ENCODE results near the gene WDR6.

The WDR6 gene

GRCh38 chr3:48989796-48990635 is 17.2 kb upstream of the WDR6 start, which contains the start of gene P4HTM:
Gene P4HTM, plus strand, starts transcription at chr3:48990241. Its CDS starts 16 bp downstream, at chr3:48990257.
- Histone ChIP-seq H3K27ac (peak within 1 kb of the TSS; percentile 10 to 95 (median 86)), H3K4me3 (peak within 1 kb of the TSS; percentile 53 to 93 (median 78))

DNA sequence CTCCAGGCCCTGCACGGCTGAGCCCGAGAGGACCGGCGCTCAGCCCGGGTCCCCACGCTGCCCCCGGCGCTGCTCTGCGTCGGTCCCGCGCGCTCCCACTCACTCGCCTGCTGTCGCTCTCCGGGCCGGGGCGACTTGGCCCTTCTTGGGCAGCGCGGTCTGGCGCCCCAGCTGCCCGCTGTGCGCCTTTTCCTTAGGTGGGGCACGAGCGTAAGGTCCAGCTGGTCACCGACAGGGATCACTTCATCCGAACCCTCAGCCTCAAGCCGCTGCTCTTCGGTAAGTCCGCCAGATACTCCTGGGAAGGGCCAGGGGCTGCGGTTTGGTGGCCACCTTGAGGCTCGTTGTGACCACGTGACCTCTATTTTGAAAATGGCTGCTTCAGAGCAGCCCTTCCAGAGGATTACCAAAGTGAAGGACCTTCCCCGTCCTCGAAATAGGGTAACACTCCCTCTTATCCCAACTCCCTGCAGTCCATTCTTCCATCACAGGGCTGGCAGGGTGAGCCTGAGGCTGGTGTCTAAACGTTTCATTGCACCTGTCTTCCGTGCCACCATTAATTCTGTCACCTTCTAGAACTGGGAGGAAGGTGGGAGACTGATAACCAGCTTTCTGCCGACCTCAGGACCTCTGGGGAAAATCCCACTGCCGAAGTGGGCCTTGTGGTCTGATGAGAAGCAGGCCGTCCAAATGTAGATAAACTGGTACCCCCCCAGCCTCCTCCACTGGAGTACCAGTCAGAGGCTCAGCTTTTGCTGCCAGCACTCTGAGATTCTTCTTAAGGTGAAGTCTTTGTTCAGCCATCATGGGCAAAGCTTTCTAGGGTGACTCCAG is 16.3 kb upstream of the WDR6 start:
- H3K4me3 ChIP-seq: peak overlapping the region; percentile 53 to 93 (median 78)
- H3K27ac ChIP-seq: peak overlapping the region in 20 of 21 experiments; percentile 56 to 95 (median 86)

DNA sequence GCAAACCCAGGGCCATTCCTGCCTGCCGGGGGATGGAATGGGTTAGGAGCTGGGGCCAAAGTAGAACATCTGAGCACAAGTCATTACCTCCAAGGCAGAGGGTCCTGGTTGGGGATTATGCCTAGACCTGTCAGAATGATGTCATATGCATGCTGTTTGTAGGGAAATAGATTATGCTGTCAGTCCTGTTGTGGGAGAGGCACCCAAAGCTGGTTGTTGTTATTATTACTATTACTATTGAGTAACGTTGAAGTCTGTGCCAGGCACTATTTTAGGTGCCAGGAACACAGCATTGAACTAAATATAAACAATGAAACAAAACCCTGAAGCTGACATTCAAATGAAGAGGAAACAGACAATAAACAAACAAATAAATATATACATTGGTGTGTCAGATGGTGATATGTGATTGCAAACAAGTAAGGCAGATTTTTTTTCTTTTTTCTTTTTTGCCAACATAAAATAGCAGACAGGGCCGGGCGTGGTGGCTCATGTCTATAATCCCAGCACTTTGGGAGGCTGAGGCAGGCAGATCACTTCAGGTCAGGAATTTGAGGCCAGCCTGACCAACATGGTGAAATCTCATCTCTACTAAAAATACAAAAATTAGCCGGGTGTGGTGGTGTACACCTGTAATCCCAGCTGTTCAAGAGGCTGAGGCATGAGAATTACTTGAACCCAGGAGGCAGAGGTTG is 15.2 kb upstream of the WDR6 start:
- Histone ChIP-seq H3K4me3 (peak overlapping the region in 1 of 7 experiments; percentile 62), H3K27ac (peak overlapping the region in 11 of 21 experiments; percentile 80 to 95 (median 89))

- Histone ChIP-seq H3K27ac (no peak overlapping the region), H3K4me3 (no peak overlapping the region)
Measured at GRCh38 chr3:48993834-48994233, 13.4 kb upstream of the WDR6 start.

GRCh38 chr3:48996640-48997039 is 10.6 kb upstream of the WDR6 start:
- H3K27ac ChIP-seq: no peak overlapping the region
- no peak overlapping the region for H3K4me3 ChIP-seq

DNA sequence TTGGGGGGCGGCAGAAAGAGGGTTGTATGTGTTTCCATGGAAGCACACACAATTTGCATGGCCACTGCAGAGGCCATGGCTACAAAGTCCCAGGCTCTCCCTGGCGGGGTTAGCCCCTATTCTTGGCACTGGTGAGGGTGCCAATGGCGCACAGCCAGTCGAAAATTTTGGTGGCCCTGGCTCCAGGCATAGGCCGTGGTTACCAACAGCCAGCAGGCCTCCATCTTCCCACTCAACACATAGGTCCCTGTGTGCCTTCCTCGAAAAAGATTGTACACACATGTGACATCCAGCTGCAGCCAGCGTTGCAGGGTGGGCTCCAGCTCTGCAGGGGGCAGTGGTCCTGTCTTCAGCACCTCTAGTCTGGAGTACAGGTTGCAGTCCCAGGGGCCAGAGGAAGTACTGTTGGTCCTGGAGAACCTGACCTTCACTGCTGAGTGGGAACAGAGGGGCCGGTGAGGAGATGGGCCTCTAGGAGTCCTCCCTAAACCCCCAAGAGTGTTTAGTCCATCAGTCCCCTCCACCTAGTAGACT is 10.0 kb upstream of the WDR6 start:
- Histone ChIP-seq H3K4me3 (no peak overlapping the region), H3K27ac (no peak overlapping the region)

- no peak overlapping the region for H3K4me3 ChIP-seq
Measured at GRCh38 chr3:48997714-48998637, 9.2 kb upstream of the WDR6 start.

DNA sequence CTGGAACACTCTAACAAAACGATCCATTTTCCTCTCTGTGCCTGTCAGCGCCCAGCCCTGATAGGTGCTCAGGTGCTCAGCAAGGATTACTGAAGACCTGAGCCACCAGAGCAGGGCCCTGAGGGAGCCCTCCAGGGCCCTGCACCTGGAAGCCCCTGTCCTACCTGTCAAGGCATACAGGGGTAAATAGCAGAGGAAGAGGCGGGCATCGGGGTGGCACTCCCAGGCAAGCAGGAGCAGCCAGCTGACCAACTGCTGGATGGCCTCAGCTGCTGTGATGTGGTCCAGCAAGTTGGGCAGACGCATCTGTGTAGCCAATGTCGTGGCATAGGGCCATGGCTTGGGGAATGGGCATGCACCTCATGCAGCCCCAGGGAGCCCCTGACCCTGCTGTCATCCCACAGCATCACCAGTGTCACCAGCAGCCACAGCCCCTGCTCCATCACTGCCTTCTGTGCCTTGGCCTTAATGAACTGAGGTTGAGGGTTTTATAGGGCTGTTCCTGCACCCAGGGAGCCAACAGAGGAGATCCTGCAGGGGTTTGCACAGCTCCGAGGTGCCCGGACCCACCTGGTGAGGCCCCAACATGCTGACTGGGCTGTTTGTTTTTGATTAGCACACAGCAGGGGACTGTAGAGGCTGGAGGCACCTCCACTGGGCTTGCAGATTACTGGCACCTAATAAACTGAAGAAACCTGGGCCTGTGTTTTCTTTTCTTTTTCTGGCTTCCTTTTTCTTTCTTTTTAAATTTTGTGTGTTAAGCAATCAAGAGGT is 7.9 kb upstream of the WDR6 start:
- no peak overlapping the region for H3K27ac ChIP-seq

More at GRCh38 chr3:48997714-48998637, 9.2 kb upstream of the WDR6 start:
- no peak overlapping the region for H3K27ac ChIP-seq

GRCh38 chr3:49001155-49001554 is 6.0 kb upstream of the WDR6 start:
- no peak overlapping the region for H3K4me3 ChIP-seq
- H3K27ac ChIP-seq: no peak overlapping the region

More for the DNA sequence above, 7.9 kb upstream of the WDR6 start:
- H3K4me3 ChIP-seq: no peak overlapping the region

DNA sequence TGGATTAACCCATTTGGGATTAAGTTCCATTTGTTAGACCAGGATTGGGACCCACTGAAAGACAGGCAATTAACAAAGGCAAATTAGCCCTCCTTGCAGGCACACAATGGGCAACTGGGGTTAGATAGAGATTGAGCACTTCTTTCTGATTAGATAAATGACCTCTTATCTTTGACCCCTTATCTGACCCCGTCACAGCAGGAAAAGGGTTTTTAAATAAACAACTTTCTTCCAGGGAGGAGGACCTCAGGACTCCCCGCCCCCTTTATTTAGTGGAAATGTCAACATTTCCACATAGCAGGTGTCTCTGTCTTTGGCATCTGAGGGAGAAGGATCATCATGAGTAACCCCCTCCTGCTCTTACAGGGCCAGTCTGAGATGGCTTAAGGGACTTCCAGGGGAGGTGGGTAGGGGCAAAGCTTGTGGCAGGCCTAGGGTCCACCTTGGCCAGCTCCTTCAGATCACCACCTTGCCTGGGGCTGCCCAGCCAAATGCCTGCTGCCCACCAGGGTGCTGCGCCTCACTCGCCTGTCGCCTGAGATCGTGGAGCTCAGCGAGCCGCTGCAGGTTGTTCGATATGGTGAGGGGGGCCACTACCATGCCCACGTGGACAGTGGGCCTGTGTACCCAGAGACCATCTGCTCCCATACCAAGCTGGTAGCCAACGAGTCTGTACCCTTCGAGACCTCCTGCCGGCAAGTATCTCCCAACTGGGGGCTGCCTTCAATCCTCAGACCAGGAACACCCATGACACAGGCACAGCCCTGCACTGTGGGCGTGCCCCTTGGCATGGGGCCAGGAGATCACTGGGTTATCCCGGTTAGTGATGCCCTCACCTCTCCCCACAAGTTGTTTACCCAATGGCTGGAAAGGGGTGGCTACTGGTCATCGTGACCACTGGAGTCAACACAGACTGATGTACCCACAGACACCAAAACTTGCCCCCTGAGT is 2.6 kb upstream of the WDR6 start:
- Histone ChIP-seq H3K4me3 (no peak overlapping the region), H3K27ac (no peak overlapping the region)

DNA sequence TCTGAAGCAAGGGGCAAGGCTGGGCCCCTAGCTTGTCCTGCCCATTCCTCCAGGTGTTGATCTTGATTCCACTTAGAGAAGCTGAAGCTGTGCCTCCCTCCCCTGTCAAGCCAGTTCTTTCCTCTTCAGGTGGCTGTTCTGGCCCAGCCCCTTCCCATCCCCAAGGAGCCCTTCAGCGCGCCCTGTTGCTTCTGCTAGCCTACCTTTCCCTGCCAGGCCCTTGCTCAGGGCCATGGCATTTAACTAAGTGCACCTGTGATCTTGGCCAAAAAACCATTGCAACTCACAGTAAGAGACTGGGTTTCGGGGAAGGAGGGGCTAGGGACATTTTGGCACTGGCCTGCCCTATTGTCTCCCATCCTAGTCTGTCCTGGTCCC is 1.9 kb upstream of the WDR6 start:
- Histone ChIP-seq H3K4me3 (no peak overlapping the region), H3K27ac (no peak overlapping the region)

DNA sequence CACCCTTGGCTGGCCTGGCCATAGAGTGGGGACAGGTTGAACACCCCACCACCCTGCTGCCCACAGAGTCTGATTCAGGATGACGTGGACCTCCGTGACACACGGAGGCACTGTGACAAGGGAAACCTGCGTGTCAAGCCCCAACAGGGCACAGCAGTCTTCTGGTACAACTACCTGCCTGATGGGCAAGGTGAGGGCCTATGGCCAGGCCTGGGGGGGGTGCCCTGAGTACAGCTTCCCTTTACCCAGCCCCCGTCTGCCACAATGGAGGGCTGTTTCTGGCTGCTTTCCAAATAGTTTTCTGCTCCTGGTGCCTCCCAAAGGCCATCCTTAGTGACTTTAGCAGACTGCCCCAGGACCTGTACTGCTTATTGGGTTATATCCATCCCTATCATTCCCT is 1.2 kb upstream of the WDR6 start:
- H3K27ac ChIP-seq: peak overlapping the region in 10 of 21 experiments; percentile 81 to 96 (median 90)
- peak overlapping the region in 4 of 7 experiments; percentile 39 to 74 (median 60) for H3K4me3 ChIP-seq

DNA sequence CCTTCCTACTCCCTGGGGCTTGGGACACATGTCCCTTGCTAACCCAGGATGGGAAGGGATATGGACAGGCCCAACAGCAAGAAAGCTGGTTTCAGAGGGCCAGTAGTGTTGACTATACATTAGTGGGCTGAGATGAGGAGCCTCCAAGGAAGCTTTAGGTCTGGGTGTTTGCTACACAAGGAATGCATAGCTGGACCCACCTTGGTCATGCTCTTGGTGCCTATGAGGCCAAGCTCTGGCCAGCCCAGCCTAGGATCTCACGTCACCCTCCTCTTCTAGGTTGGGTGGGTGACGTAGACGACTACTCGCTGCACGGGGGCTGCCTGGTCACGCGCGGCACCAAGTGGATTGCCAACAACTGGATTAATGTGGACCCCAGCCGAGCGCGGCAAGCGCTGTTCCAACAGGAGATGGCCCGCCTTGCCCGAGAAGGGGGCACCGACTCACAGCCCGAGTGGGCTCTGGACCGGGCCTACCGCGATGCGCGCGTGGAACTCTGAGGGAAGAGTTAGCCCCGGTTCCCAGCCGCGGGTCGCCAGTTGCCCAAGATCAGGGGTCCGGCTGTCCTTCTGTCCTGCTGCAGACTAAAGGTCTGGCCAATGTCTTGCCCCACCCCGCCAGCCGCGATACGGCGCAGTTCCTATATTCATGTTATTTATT is 653 bp upstream of the WDR6 start:
- Histone ChIP-seq H3K4me3 (peak overlapping the region; percentile 39 to 92 (median 65)), H3K27ac (peak overlapping the region; percentile 54 to 98 (median 90))

DNA sequence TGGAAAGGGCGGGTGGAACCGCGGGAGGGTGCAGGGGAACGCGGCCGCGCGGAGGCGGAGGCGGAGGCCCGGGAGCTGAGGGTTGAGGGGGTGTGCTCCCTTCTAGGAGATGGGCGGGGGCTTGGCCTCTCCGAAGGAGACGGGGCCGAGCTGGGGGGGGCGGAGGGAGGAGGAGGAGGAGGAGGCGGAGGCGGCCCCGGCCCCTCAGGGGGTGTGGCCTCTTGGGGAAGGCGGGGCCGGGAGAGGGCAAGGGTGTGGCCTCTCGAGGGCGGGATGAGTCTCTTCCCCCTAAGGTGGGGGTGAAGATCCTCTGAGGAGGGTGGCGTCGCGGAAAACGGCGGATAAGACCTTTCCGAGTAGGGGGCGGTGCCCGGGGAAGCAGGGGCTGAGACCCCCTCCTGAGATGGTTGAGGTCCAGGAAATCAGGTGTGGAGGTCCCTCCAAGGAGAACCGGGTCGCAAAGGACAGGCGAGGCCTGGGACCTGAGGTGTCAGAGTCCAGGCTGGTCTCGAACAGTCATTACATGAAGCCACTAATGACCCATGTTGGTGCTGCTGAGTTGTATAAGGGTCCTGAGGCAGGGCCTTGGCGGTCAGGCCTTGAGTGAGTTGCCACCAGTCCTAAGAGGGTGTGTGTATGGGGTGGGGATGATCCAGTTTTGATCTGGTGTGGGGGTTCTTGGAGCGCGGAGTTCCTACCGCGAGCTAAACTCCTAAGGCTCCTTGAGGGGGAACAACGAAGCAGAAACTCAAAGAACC is 759 bp downstream of the WDR6 start:
- peak overlapping the region; percentile 43 to 98 (median 90) for H3K27ac ChIP-seq
- H3K4me3 ChIP-seq: peak overlapping the region; percentile 39 to 92 (median 65)

DNA sequence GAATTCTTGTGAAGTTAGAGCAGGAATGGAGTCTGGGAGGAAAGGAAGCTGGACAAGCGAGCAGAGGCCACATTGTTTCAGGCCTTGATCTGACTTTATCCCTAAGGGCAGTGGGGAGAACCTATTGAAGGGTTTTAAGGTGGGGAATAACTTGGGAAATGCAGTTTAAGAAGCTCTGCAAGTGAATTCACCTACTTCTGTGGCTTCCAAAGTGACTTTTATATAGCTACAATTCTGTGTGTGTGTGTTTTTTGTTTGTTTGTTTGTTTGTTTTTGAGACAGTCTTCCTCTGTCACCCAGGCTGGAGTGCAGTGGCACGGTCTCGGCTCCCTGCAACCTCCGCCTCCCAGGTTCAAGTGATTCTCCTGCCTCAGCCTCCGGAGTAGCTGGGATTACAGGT is 1.4 kb downstream of the WDR6 start:
- peak overlapping the region in 2 of 7 experiments; percentile 39 to 74 for H3K4me3 ChIP-seq
- peak overlapping the region in 14 of 21 experiments; percentile 81 to 97 (median 92) for H3K27ac ChIP-seq
